ENCODE measurements around the gene ATP8B1. TPM values are rescaled to one million over a fixed set of nuclear protein-coding genes. Genes with fewer than 3 reads are reported as not detected.

Gene ATP8B1
- total and polyA plus RNA-seq, 2 experiments from 2014 or later: 1.7 to 3.0 TPM

GRCh38 chr18:57668021-57668420 lies 135.1 kb downstream of the ATP8B1 start (continued):
- TF ChIP-seq, protein P1, sequence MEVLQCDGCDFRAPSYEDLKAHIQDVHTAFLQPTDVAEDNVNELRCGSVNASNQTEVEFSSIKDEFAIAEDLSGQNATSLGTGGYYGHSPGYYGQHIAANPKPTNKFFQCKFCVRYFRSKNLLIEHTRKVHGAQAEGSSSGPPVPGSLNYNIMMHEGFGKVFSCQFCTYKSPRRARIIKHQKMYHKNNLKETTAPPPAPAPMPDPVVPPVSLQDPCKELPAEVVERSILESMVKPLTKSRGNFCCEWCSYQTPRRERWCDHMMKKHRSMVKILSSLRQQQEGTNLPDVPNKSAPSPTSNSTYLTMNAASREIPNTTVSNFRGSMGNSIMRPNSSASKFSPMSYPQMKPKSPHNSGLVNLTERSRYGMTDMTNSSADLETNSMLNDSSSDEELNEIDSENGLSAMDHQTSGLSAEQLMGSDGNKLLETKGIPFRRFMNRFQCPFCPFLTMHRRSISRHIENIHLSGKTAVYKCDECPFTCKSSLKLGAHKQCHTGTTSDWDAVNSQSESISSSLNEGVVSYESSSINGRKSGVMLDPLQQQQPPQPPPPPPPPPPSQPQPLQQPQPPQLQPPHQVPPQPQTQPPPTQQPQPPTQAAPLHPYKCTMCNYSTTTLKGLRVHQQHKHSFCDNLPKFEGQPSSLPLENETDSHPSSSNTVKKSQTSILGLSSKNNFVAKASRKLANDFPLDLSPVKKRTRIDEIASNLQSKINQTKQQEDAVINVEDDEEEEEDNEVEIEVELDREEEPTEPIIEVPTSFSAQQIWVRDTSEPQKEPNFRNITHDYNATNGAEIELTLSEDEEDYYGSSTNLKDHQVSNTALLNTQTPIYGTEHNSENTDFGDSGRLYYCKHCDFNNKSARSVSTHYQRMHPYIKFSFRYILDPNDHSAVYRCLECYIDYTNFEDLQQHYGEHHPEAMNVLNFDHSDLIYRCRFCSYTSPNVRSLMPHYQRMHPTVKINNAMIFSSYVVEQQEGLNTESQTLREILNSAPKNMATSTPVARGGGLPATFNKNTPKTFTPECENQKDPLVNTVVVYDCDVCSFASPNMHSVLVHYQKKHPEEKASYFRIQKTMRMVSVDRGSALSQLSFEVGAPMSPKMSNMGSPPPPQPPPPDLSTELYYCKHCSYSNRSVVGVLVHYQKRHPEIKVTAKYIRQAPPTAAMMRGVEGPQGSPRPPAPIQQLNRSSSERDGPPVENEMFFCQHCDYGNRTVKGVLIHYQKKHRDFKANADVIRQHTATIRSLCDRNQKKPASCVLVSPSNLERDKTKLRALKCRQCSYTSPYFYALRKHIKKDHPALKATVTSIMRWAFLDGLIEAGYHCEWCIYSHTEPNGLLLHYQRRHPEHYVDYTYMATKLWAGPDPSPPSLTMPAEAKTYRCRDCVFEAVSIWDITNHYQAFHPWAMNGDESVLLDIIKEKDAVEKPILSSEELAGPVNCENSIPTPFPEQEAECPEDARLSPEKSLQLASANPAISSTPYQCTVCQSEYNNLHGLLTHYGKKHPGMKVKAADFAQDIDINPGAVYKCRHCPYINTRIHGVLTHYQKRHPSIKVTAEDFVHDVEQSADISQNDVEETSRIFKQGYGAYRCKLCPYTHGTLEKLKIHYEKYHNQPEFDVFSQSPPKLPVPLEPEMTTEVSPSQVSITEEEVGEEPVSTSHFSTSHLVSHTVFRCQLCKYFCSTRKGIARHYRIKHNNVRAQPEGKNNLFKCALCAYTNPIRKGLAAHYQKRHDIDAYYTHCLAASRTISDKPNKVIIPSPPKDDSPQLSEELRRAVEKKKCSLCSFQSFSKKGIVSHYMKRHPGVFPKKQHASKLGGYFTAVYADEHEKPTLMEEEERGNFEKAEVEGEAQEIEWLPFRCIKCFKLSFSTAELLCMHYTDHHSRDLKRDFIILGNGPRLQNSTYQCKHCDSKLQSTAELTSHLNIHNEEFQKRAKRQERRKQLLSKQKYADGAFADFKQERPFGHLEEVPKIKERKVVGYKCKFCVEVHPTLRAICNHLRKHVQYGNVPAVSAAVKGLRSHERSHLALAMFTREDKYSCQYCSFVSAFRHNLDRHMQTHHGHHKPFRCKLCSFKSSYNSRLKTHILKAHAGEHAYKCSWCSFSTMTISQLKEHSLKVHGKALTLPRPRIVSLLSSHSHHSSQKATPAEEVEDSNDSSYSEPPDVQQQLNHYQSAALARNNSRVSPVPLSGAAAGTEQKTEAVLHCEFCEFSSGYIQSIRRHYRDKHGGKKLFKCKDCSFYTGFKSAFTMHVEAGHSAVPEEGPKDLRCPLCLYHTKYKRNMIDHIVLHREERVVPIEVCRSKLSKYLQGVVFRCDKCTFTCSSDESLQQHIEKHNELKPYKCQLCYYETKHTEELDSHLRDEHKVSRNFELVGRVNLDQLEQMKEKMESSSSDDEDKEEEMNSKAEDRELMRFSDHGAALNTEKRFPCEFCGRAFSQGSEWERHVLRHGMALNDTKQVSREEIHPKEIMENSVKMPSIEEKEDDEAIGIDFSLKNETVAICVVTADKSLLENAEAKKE (CRISPR knock-in tag; IDR thresholded peaks at IDR 0.05): no peak
- TF ChIP-seq JUNB (IDR thresholded peaks at IDR 0.05; ENCODE audit: unreplicated experiment) (no peak), ZNF114 (CRISPR knock-in tag; IDR thresholded peaks at IDR 0.05) (no peak), NANOG (IDR thresholded peaks at IDR 0.05; ENCODE audit: borderline replicate concordance) (no peak)

- ATAC-seq (no peak), DNase-seq (ENCODE audit: low spot score) (no peak)
- TF ChIP-seq REST (IDR thresholded peaks at IDR 0.05; ENCODE audit: unreplicated experiment): no peak
- TF ChIP-seq EZH2 (IDR thresholded peaks at IDR 0.05; ENCODE audit: low read depth, unreplicated experiment): no peak
- no peak for TF ChIP-seq STAT1 (IDR thresholded peaks at IDR 0.05; ENCODE audit: unreplicated experiment)
- no peak for TF ChIP-seq ZNF331 (CRISPR knock-in tag; IDR thresholded peaks at IDR 0.05; ENCODE audit: low read depth)
- no peak for TF ChIP-seq NANOG (IDR thresholded peaks at IDR 0.05; ENCODE audit: borderline replicate concordance)
- no peaks in the 10 kb centered on the region for H3K4me1 ChIP-seq (ENCODE audit: insufficient read depth)
- H3K9me3 Mint-ChIP-seq: no peaks in the 10 kb centered on the region; the same call in 2 of the 3 replicates
- H3F3A ChIP-seq (replicated peaks; ENCODE audit: low read depth): no peaks in the 10 kb centered on the region
- no peak overlapping the region for H2AFZ ChIP-seq
- no peak overlapping the region for H3K4me3 ChIP-seq
- no peaks in the 10 kb centered on the region for H3K79me2 ChIP-seq (replicated peaks; ENCODE audit: insufficient read depth)
- H3K36me3 ChIP-seq (ENCODE audit: insufficient read depth): no peaks in the 10 kb centered on the region
- H3K4me2 ChIP-seq: no peak overlapping the region
- H3K27ac ChIP-seq (ENCODE audit: low read depth): no peak overlapping the region
- no peaks in the 10 kb centered on the region for H3K27me3 ChIP-seq (ENCODE audit: insufficient read depth)
- no peaks in the 10 kb centered on the region for H3K27me3 Mint-ChIP-seq (ENCODE audit: insufficient read depth, low read depth, poor library complexity)
- H3K4me1 Mint-ChIP-seq: peaks cover 4% of the 10 kb centered on the region; the same call in 2 of the 3 replicates
- no peak overlapping the region for H3K27ac Mint-ChIP-seq
- H3K36me3 Mint-ChIP-seq (ENCODE audit: low read depth): peaks cover 8% of the 10 kb centered on the region; the same call in 2 of the 3 replicates
- no peak overlapping the region for H3K4me3 Mint-ChIP-seq
- H3K9me2 ChIP-seq (ENCODE audit: insufficient read depth): no peaks in the 10 kb centered on the region
- H4K20me1 ChIP-seq (replicated peaks; ENCODE audit: insufficient read depth): no peaks in the 10 kb centered on the region; the same call in 1 of the 2 replicates
Observed at GRCh38 chr18:57666818-57667497, 136.2 kb downstream of the ATP8B1 start.
